Trophoblast cell (in vitro differentiated cells and primary cell): Measurements from ENCODE around the gene GCN1.

Experiments used
- DNase-seq, 2 donors: peaks; one replicate each; pipeline ENCODE4 v3.0.0-alpha.2; 2016
- H2AFZ ChIP-seq: 2 replicates; pipeline ENCODE4 v1.6.1; 2013; ENCODE audit warnings: low read length, moderate library complexity, mild to moderate bottlenecking; ENCODE audit not compliant: insufficient read depth, poor library complexity
- H2AK5ac ChIP-seq: 2 replicates; pipeline ENCODE4 v1.6.1; 2013; ENCODE audit warnings: mild to moderate bottlenecking, low read length
- H2BK120ac ChIP-seq: 2 replicates; pipeline ENCODE4 v1.6.1; 2013; ENCODE audit warnings: low read length, mild to moderate bottlenecking, moderate library complexity; ENCODE audit not compliant: insufficient read depth, poor library complexity
- H2BK12ac ChIP-seq: 2 replicates; pipeline ENCODE4 v1.6.1; 2013; ENCODE audit warnings: mild to moderate bottlenecking, low read length, moderate library complexity
- H2BK5ac ChIP-seq: 2 replicates; pipeline ENCODE4 v1.6.1; 2013; ENCODE audit warnings: low read length, low read depth, moderate library complexity, mild to moderate bottlenecking; ENCODE audit not compliant: poor library complexity
- H3K14ac ChIP-seq: 2 replicates; pipeline ENCODE4 v1.6.1; 2013; ENCODE audit warnings: mild to moderate bottlenecking, low read length
- H3K18ac ChIP-seq: 2 replicates; pipeline ENCODE4 v1.6.1; 2013; ENCODE audit warnings: mild to moderate bottlenecking, low read length
- H3K23ac ChIP-seq: 2 replicates; pipeline ENCODE4 v1.6.1; 2013; ENCODE audit warnings: low read length
- H3K27ac ChIP-seq: 2 replicates; pipeline ENCODE4 v1.5.1; 2013; ENCODE audit warnings: low read depth, mild to moderate bottlenecking, inconsistent platforms, low read length, moderate library complexity
- H3K27me3 ChIP-seq: 2 replicates; pipeline ENCODE4 v1.6.1; 2013; ENCODE audit warnings: inconsistent platforms, mild to moderate bottlenecking, low read length, moderate library complexity; ENCODE audit not compliant: insufficient read depth
- H3K36me3 ChIP-seq, 2 experiments: 1 replicate in 1 of 2; 2 replicates in 1 of 2; pipeline ENCODE4 v1.6.1; 2013; ENCODE audit warnings: low read length in 2 of 2, mild to moderate bottlenecking in 2 of 2, moderate library complexity in 1 of 2; ENCODE audit not compliant: insufficient read depth in 2 of 2, control insufficient read depth in 1 of 2
- H3K4ac ChIP-seq: 2 replicates; pipeline ENCODE4 v1.6.1; 2013; ENCODE audit warnings: low read depth, mild to moderate bottlenecking, low read length, moderate library complexity
- H3K4me1 ChIP-seq, 2 experiments: 1 replicate in 1 of 2; 2 replicates in 1 of 2; pipeline ENCODE4 v1.6.1; 2013; ENCODE audit warnings: low read length in 2 of 2, mild to moderate bottlenecking in 2 of 2, moderate library complexity in 1 of 2; ENCODE audit not compliant: insufficient read depth in 2 of 2, control insufficient read depth in 1 of 2
- H3K4me2 ChIP-seq: 2 replicates; pipeline ENCODE4 v1.6.1; 2013; ENCODE audit warnings: inconsistent platforms, mild to moderate bottlenecking, low read length, moderate library complexity
- H3K4me3 ChIP-seq: 2 replicates; pipeline ENCODE4 v1.5.1; 2013; ENCODE audit warnings: mild to moderate bottlenecking, low read depth, low read length, inconsistent platforms
- H3K79me1 ChIP-seq: one replicate; pipeline ENCODE4 v1.6.1; 2013; ENCODE audit warnings: low read length
- H3K79me2 ChIP-seq: 2 replicates; pipeline ENCODE4 v1.6.1; 2013; ENCODE audit warnings: low read length, mild to moderate bottlenecking; ENCODE audit not compliant: control insufficient read depth, insufficient read depth, poor library complexity
- H3K9ac ChIP-seq: 2 replicates; pipeline ENCODE4 v1.6.1; 2013; ENCODE audit warnings: mild to moderate bottlenecking, low read length
- H3K9me3 ChIP-seq: 2 replicates; pipeline ENCODE4 v1.6.1; 2013; ENCODE audit warnings: low read depth, mild to moderate bottlenecking, control low read depth, inconsistent platforms, low read length; ENCODE audit not compliant: insufficient read depth
- H4K12ac ChIP-seq: 2 replicates; pipeline ENCODE4 v1.6.1; 2013; ENCODE audit warnings: low read depth, mild to moderate bottlenecking, low read length, moderate library complexity
- H4K8ac ChIP-seq: 2 replicates; pipeline ENCODE4 v1.6.1; 2013; ENCODE audit warnings: low read depth, mild to moderate bottlenecking, low read length, moderate library complexity
- H4K91ac ChIP-seq: one replicate; pipeline ENCODE4 v1.6.1; 2013; ENCODE audit warnings: low read depth, mild to moderate bottlenecking, low read length, moderate library complexity
- WGBS: extraction: QIAGEN DNeasy Blood & Tissue Kit; methylation state at CpG from one replicate; pipeline ENCODE4 v1.1.7; 2013; ENCODE audit warnings: missing lambda C conversion rate; ENCODE audit not compliant: insufficient read length, insufficient coverage; ENCODE audit errors: extremely low coverage; 5-methylcytosine and 5-hydroxymethylcytosine counted together

The GCN1 gene

DNA sequence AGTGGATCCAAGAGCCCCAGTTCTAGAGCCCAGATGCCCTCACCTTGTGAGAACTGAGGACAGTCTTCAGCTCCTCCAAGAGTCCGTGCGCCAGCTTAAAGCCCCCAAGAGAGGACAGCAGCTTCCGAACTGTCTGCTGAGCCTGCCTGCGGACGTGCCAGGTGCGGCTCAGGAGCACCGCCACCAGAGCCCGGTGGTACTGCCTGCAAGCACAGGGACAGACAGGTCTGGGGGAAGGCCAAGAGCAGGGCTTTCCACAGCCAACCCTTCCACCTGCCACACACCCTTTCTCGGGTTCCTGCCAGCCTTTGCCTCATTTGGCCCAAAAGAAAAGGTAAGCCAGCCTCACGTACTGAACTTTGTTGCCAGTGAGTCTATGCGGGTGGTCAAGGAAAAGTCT lies 30.2 kb downstream of the GCN1 start:
- no peak overlapping the region for H2BK12ac ChIP-seq
- no peak overlapping the region for H4K12ac ChIP-seq
- H2BK120ac ChIP-seq: no peak overlapping the region
- no peak overlapping the region for H3K9ac ChIP-seq
- H3K79me2 ChIP-seq: no peaks in the 10 kb centered on the region
- peaks cover 60 to 79% of the 10 kb centered on the region in 2 experiments for H3K36me3 ChIP-seq
- no peak overlapping the region for H4K8ac ChIP-seq
- no peak overlapping the region for H3K4me3 ChIP-seq
- no peak overlapping the region for H2AK5ac ChIP-seq
- H3K4ac ChIP-seq: no peak overlapping the region
- no peak overlapping the region for H3K4me2 ChIP-seq
- no peak for DNase-seq
- no peaks in the 10 kb centered on the region for H3K27me3 ChIP-seq
- no peak overlapping the region for H3K27ac ChIP-seq
- no peak overlapping the region for H4K91ac ChIP-seq
- WGBS: no CpG with 5 or more reads among the region's 11 CpGs
- H2BK5ac ChIP-seq: no peak overlapping the region
- H3K4me1 ChIP-seq: no peaks in the 10 kb centered on the region
- H3K9me3 ChIP-seq: peaks cover 4% of the 10 kb centered on the region
- H2AFZ ChIP-seq: no peak overlapping the region
- H3K23ac ChIP-seq: no peak overlapping the region
- H3K18ac ChIP-seq: no peak overlapping the region
- H3K14ac ChIP-seq: no peak overlapping the region
- H3K79me1 ChIP-seq: no peaks in the 10 kb centered on the region

DNA sequence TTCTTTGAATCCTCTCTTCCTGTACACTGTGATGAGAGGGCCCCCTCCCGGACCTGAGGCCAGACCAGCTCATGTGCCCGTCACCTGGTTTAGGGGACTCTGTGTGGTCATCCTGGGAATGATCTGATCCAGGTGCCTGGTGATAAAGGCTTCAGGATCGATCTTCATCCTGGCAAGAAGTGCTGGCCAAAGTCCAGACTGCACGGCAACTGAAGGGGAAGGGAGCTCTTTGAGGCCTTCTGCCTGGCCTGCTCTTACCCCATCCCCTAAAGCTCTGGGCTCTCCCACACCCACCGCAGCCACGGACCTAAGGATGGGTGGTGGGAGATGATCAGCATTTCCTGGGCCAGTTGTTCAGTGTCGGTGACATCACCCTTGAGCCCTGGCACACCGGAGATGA lies 31.8 kb downstream of the GCN1 start:
- H3K9me3 ChIP-seq: peaks cover 4% of the 10 kb centered on the region
- no CpG with 5 or more reads among the region's 8 CpGs for WGBS

DNA sequence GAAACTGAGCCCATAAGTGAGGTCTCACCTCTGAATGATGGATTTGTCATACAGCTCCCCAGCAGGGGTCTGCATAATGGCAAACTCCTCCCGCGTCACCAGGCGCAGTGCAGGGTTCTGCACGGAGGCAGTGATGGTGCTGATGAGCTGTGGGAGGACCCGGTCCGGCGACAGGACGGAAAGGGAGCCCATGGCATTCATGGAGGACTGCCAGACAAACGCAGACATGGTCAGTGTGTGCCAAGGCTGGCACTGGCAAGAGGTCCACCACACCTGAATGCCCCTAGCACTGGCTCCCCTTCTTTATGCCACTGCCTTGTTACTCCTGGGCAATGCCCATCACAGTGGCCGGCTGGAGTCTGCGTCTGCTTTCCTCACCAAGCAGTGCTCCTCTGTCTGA lies 32.7 kb downstream of the GCN1 start:
- H3K9me3 ChIP-seq: peaks cover 4% of the 10 kb centered on the region
- H3K14ac ChIP-seq: no peak overlapping the region
- H3K36me3 ChIP-seq: peaks cover 69 to 84% of the 10 kb centered on the region in 2 experiments
- WGBS: no CpG with 5 or more reads among the region's 11 CpGs
- H2BK5ac ChIP-seq: no peak overlapping the region
- H3K4me1 ChIP-seq: no peaks in the 10 kb centered on the region
- H3K27ac ChIP-seq: no peak overlapping the region
- DNase-seq: no peak
- no peak overlapping the region for H3K4me2 ChIP-seq
- H3K27me3 ChIP-seq: no peaks in the 10 kb centered on the region
- no peak overlapping the region for H4K91ac ChIP-seq
- no peak overlapping the region for H3K4me3 ChIP-seq
- no peak overlapping the region for H3K9ac ChIP-seq
- H4K12ac ChIP-seq: no peak overlapping the region
- no peak overlapping the region for H3K18ac ChIP-seq
- no peaks in the 10 kb centered on the region for H3K79me1 ChIP-seq
- no peak overlapping the region for H2AFZ ChIP-seq
- H3K79me2 ChIP-seq: no peaks in the 10 kb centered on the region
- no peak overlapping the region for H4K8ac ChIP-seq
- H2BK120ac ChIP-seq: no peak overlapping the region
- no peak overlapping the region for H2AK5ac ChIP-seq
- H3K23ac ChIP-seq: no peak overlapping the region
- H3K4ac ChIP-seq: no peak overlapping the region
- H2BK12ac ChIP-seq: no peak overlapping the region

More for the DNA sequence above, 31.8 kb downstream of the GCN1 start:
- Histone ChIP-seq H3K27me3 (no peaks in the 10 kb centered on the region), H3K18ac (no peak overlapping the region), H2AK5ac (no peak overlapping the region), H3K4me2 (no peak overlapping the region), H2BK12ac (no peak overlapping the region), H3K14ac (no peak overlapping the region), H3K79me2 (no peaks in the 10 kb centered on the region), H4K91ac (no peak overlapping the region), H3K4ac (no peak overlapping the region), H2BK5ac (no peak overlapping the region), H2AFZ (no peak overlapping the region), H3K27ac (no peak overlapping the region), H3K9ac (no peak overlapping the region), H3K23ac (no peak overlapping the region), H2BK120ac (no peak overlapping the region), H3K4me3 (no peak overlapping the region), H3K79me1 (no peaks in the 10 kb centered on the region), H3K36me3 (peaks cover 65 to 81% of the 10 kb centered on the region in 2 experiments), H4K8ac (no peak overlapping the region), H4K12ac (no peak overlapping the region), H3K4me1 (no peaks in the 10 kb centered on the region)
- DNase-seq: no peak

DNA sequence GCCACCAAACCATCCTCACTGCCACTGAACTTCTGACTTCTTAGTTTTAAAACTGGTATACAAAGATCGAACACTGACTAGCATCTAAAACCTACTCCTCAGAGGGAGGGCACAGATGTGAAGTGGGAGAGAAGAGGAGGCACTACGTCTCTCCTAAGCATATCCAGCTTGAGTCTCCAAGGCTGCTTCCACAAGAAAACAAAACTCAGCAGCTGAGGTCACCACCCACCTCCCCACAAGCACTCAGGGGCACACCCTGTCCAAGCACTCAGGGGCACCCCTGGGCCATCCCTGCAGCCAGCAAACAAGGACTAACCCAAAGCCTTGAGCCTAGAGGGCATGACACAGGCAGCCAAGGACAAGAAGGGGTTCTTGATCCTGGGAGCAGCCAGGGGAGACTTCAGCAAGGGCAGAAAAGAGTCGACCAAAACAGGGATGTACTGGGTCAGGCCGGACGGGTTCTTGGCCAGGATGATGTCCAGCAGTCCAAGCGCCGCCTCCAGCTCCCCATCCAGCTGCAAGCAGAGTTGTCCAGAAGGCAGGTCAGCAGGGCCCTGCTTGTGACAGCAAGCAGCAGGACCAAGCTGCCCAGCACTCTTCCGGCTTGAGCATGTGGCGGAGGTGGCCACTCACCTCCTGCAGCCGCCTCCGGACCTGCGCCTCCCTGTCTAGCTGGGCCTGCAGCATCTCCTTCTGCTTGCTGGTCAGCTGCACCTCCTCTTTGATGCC lies 34.8 kb downstream of the GCN1 start:
- Histone ChIP-seq H3K27ac (no peak overlapping the region), H3K4me3 (no peak overlapping the region), H3K4me1 (no peaks in the 10 kb centered on the region), H4K8ac (no peak overlapping the region), H3K4me2 (no peak overlapping the region), H3K9ac (no peak overlapping the region), H3K14ac (no peak overlapping the region), H3K4ac (no peak overlapping the region), H3K23ac (no peak overlapping the region), H2BK120ac (no peak overlapping the region), H2BK12ac (no peak overlapping the region), H3K36me3 (peaks cover 81 to 92% of the 10 kb centered on the region in 2 experiments), H2BK5ac (no peak overlapping the region), H3K9me3 (peaks cover 4% of the 10 kb centered on the region), H3K27me3 (no peaks in the 10 kb centered on the region), H4K12ac (no peak overlapping the region), H3K18ac (no peak overlapping the region), H4K91ac (no peak overlapping the region), H2AFZ (no peak overlapping the region), H2AK5ac (no peak overlapping the region), H3K79me1 (no peaks in the 10 kb centered on the region), H3K79me2 (no peaks in the 10 kb centered on the region)
- DNase-seq: no peak
- no CpG with 5 or more reads among the region's 12 CpGs for WGBS
